HG03045 (cell line): Measurements from ENCODE around the gene EPYC.

Experiments used
- ATAC-seq: cut with Tn5 transposase; IDR thresholded peaks from one replicate; pipeline ENCODE4 v1.9.1; 2021; ENCODE audit warnings: mild to moderate bottlenecking, moderate library complexity; ENCODE audit not compliant: unreplicated experiment

EPYC gene

GRCh38 chr12:90915353-90915752 is 89.4 kb downstream of the EPYC start:
- ATAC-seq: no peak
